Mesothelial cell of epicardium (in vitro differentiated cells): Measurements from ENCODE around the gene AGL. TPM values are rescaled to one million over a fixed set of nuclear protein-coding genes. Genes with fewer than 3 reads are reported as not detected.

Experiments used
- DNase-seq, 2 experiments: peaks; one replicate each; pipeline ENCODE4 v3.0.0; 2021; ENCODE audit warnings: low spot score in 2 of 2; ENCODE audit not compliant: unreplicated experiment in 2 of 2
- H3K27ac Mint-ChIP-seq: 2 replicates; pipeline ENCODE4 v1.8.0; 2021; ENCODE audit warnings: mixed read lengths
- H3K27me3 Mint-ChIP-seq: 2 replicates; pipeline ENCODE4 v1.8.0; 2021; ENCODE audit warnings: low read depth, mixed read lengths
- H3K36me3 Mint-ChIP-seq: 2 replicates; pipeline ENCODE4 v1.8.0; 2021; ENCODE audit warnings: mixed read lengths
- H3K4me1 Mint-ChIP-seq: 2 replicates; pipeline ENCODE4 v1.8.0; 2021; ENCODE audit warnings: mixed read lengths
- H3K4me3 Mint-ChIP-seq: 2 replicates; pipeline ENCODE4 v1.8.0; 2021; ENCODE audit warnings: mild to moderate bottlenecking, moderate library complexity, mixed read lengths
- H3K9me3 Mint-ChIP-seq: 2 replicates; pipeline ENCODE4 v1.8.0; 2021; ENCODE audit warnings: mixed read lengths
- total RNA-seq: library from RNA; stranded (reverse); gene quantifications from 3 replicates; pipeline ENCODE4 v1.2.1, GENCODE V29; 2021
- TF ChIP-seq, protein P1 (sequence below): fragments of 200-600 bp; sonication (generic); IDR thresholded peaks from one replicate; pipeline ENCODE4 v1.5.0; 2021; ENCODE audit warnings: antibody characterized with exemption; ENCODE audit not compliant: unreplicated experiment

Gene AGL
- total RNA-seq, 1 donor from 2014 or later, result 27.1 TPM

DNA sequence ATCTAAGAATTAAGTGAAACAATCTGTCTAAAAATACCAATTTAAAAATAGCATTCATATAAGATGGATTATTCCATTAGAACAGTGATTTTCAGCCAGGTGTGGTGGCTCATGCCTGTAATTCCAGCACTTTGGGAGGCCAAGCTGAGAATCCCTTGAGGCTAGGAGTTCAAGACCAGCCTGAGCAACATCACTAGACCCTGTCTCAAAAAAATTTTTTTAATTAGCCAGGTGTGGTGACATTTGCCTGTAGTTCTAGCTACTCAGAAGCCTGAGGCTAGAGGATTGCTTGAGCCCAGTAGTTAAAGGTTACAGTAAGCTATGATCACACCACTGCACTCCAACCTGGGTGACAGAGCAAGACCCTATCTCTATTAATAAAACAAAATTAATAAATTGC lies 84.6 kb downstream of the AGL start:
- peaks cover 8% of the 10 kb centered on the region for H3K9me3 Mint-ChIP-seq
- no peaks in the 10 kb centered on the region for H3K36me3 Mint-ChIP-seq
- H3K27ac Mint-ChIP-seq, result no peak overlapping the region
- H3K27me3 Mint-ChIP-seq, result no peaks in the 10 kb centered on the region
- H3K4me1 Mint-ChIP-seq, result peaks cover 5% of the 10 kb centered on the region
- no peak for DNase-seq
- TF ChIP-seq, protein P1, sequence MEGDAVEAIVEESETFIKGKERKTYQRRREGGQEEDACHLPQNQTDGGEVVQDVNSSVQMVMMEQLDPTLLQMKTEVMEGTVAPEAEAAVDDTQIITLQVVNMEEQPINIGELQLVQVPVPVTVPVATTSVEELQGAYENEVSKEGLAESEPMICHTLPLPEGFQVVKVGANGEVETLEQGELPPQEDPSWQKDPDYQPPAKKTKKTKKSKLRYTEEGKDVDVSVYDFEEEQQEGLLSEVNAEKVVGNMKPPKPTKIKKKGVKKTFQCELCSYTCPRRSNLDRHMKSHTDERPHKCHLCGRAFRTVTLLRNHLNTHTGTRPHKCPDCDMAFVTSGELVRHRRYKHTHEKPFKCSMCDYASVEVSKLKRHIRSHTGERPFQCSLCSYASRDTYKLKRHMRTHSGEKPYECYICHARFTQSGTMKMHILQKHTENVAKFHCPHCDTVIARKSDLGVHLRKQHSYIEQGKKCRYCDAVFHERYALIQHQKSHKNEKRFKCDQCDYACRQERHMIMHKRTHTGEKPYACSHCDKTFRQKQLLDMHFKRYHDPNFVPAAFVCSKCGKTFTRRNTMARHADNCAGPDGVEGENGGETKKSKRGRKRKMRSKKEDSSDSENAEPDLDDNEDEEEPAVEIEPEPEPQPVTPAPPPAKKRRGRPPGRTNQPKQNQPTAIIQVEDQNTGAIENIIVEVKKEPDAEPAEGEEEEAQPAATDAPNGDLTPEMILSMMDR, result no peak
- H3K4me3 Mint-ChIP-seq, result no peak overlapping the region

DNA sequence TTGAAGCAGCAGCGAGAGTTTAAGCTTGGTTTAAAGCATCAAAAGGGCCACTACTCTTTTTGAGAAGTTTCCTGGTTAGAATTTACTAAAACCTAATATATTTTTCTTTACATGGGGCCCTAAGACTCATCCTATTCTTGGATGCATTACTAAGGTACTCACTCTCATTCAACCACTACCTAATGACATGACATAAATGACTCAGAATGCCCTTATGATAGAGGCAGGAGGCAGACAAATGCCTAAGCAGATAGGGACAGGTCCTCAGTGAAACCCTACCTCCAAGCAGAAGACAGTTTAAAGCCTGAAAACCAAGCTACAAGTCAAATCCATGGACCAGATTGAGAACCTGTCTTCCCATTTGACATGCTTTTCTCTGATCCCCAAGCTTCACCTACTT lies 85.4 kb downstream of the AGL start:
- H3K4me1 Mint-ChIP-seq, result peaks cover 4% of the 10 kb centered on the region
- H3K27ac Mint-ChIP-seq, result no peak overlapping the region
- peaks cover 8% of the 10 kb centered on the region for H3K9me3 Mint-ChIP-seq
- no peaks in the 10 kb centered on the region for H3K27me3 Mint-ChIP-seq
- DNase-seq, result no peak
- H3K4me3 Mint-ChIP-seq, result no peak overlapping the region
- TF ChIP-seq, protein P1, result no peak
- no peaks in the 10 kb centered on the region for H3K36me3 Mint-ChIP-seq

DNA sequence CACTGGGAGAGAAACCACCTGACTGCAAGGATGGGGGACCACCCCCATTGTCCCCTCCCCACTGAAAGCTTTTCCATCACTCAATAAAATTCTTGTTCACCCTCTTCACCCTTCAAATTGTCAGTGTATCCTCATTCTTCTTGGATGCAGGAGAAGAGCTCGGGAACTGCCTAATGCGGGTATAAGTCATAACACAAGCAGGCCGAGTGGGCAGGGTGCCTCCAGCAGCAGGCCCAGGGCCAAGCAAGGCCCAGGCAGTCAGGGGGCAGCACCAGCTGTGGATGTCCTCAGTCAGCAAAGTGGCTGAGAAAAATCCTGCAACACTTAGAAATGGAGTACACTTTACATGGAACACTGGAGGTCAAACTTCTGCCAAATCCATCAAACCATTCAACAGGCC lies 85.9 kb downstream of the AGL start:
- H3K9me3 Mint-ChIP-seq, result peaks cover 8% of the 10 kb centered on the region
- TF ChIP-seq, protein P1, result no peak
- peaks cover 4% of the 10 kb centered on the region for H3K4me1 Mint-ChIP-seq
- H3K36me3 Mint-ChIP-seq, result no peaks in the 10 kb centered on the region
- no peaks in the 10 kb centered on the region for H3K27me3 Mint-ChIP-seq
- DNase-seq, result no peak
- no peak overlapping the region for H3K27ac Mint-ChIP-seq
- H3K4me3 Mint-ChIP-seq, result no peak overlapping the region

DNA sequence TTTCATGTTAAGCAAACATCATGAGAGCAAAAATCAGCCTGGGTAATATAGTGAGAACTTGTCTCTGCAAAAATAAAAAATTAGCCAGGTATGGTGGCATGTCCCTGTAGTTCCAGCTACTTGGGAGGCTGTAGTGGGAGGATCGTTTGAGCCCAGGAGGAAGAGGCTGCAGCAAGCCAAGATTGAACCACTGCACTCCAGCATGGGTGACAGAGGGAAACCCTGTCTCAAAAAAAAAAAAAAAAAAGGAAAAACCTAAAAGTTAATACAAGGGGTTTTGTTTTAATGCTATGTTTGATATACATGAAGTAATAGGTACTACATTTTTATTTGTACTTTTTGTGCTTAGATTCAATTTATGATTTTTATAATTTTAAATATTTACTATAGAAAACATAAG lies 92.6 kb downstream of the AGL start:
- Mint-ChIP-seq H3K36me3 (no peaks in the 10 kb centered on the region), H3K27ac (peak overlapping the region; percentile 73), H3K4me1 (peaks cover 29% of the 10 kb centered on the region), H3K4me3 (no peak overlapping the region), H3K9me3 (no peaks in the 10 kb centered on the region), H3K27me3 (no peaks in the 10 kb centered on the region)
- TF ChIP-seq, protein P1, result no peak
- DNase-seq, result no peak

DNA sequence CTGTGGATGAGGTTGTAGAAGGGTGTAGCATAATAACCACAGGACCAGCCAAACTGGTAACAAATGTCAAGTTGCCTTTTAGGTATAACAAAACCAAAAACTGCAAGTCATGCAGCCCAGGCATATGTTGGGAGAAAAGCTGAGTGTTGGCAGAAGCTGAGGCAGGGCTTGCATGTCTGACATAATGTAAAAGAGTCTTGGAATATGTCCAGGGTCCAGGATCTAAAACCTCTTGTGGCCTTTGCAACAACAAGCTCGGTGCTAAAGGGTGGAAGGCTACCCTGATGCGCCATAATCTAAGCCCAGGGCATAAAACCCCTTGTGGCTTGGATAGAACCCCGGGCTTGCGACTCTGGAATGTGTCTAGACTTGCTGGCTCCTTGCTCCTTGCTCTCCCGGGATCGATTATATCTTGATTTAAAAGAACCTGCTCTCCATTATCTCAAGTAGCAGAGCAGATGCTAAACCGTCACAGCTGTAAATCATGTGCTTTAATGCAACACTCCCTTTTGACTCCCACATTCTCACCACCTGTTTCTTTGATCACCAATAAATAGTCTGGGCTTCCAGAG lies 93.1 kb downstream of the AGL start:
- TF ChIP-seq, protein P1, result no peak
- DNase-seq, result peak in 1 of 2 experiments; percentile 42
- H3K27ac Mint-ChIP-seq, result peak overlapping the region; percentile 73

DNA sequence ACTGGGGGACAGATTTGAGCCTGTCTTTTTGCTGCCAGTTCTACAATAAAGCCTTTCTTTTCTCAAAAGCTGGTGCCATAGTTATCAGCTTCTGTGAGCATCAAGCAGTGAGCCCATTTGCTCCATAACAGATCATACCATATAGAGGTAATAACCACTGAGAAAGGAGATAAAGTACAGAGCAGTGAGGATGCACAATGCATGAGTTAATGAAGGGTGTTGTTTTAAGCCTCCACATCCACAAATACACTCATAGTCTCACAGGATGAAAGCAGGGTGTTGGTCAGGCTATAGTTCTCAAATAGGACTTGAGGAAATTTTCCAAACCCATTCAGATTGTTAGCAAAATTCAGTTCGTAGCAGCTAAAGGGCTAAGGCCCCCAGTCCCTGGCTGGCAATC lies 94.0 kb downstream of the AGL start:
- Mint-ChIP-seq H3K36me3 (no peaks in the 10 kb centered on the region), H3K9me3 (no peaks in the 10 kb centered on the region), H3K27me3 (no peaks in the 10 kb centered on the region), H3K4me3 (no peak overlapping the region), H3K27ac (peak overlapping the region; percentile 73), H3K4me1 (peaks cover 26% of the 10 kb centered on the region)
- TF ChIP-seq, protein P1, result no peak
- no peak for DNase-seq

More for the DNA sequence above, 93.1 kb downstream of the AGL start:
- H3K9me3 Mint-ChIP-seq, result no peaks in the 10 kb centered on the region
- no peak overlapping the region for H3K4me3 Mint-ChIP-seq
- H3K4me1 Mint-ChIP-seq, result peaks cover 26% of the 10 kb centered on the region
- H3K27me3 Mint-ChIP-seq, result no peaks in the 10 kb centered on the region
- no peaks in the 10 kb centered on the region for H3K36me3 Mint-ChIP-seq
